H7 (cell line): Measurements from ENCODE around the gene GGACT. TPM values are rescaled to one million over a fixed set of nuclear protein-coding genes. Genes with fewer than 3 reads are reported as not detected.

ENCODE experiments used
- DNase-seq: peaks from one replicate; pipeline ENCODE4 v3.0.0; 2012
- H3K27me3 ChIP-seq: 2 replicates; pipeline ENCODE4 v1.6.0; 2011; ENCODE audit warnings: mild to moderate bottlenecking, low read length; ENCODE audit not compliant: control insufficient read depth, insufficient read depth
- H3K36me3 ChIP-seq: replicated peaks from 2 replicates; pipeline ENCODE4 v1.5.1; 2011; ENCODE audit warnings: low read length; ENCODE audit not compliant: control insufficient read depth, insufficient read depth
- H3K4me3 ChIP-seq: 2 replicates; pipeline ENCODE4 v1.5.1; 2011; ENCODE audit warnings: low read depth, mild to moderate bottlenecking, control low read depth, low read length, moderate library complexity; ENCODE audit not compliant: insufficient read depth
- total RNA-seq: library from RNA; depleted of rRNA; stranded (reverse); fragments of >200 nt; shearing (Covaris generic); gene quantifications from 2 replicates; pipeline ENCODE4 v1.2.3, GENCODE V29; 2014

Gene GGACT
- total RNA-seq, 1 experiment from 2014 or later: 3.0 TPM

GRCh38 chr13:100547791-100548201 is 40.8 kb downstream of the GGACT start:
- peak; percentile 26 for DNase-seq
- no peaks in the 10 kb centered on the region for H3K27me3 ChIP-seq
- no peaks in the 10 kb centered on the region for H3K36me3 ChIP-seq
- no peak overlapping the region for H3K4me3 ChIP-seq

- peak; percentile 48 for DNase-seq
- Histone ChIP-seq H3K4me3 (no peak overlapping the region), H3K27me3 (no peaks in the 10 kb centered on the region), H3K36me3 (no peaks in the 10 kb centered on the region)
These were observed 41.7 kb downstream of the GGACT start for GRCh38 chr13:100546713-100547405.

DNA sequence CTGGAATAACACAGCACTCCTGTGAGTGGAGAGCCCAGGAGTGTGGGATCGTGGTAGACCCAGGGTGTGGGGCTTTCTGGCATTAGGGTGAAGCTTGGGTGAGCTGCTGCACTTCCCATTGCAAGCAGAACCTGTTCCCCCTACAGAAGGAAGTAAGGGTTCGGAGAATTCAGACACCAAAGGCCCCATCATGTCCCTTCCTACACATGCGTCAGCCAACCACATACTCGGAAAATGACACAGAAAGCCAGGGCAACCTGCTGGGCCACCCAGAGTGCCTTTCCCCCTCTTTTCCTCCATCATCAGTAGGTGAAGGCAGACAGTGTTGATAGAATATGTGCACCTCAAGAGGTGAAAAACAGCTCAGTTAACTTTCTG is 42.9 kb downstream of the GGACT start:
- Histone ChIP-seq H3K27me3 (no peaks in the 10 kb centered on the region), H3K4me3 (no peak overlapping the region), H3K36me3 (no peaks in the 10 kb centered on the region)
- no peak for DNase-seq

- Histone ChIP-seq H3K36me3 (no peaks in the 10 kb centered on the region), H3K27me3 (no peaks in the 10 kb centered on the region), H3K4me3 (no peak overlapping the region)
- no peak for DNase-seq
These were observed 43.5 kb downstream of the GGACT start for GRCh38 chr13:100544866-100545683.

- Histone ChIP-seq H3K36me3 (no peaks in the 10 kb centered on the region), H3K27me3 (no peaks in the 10 kb centered on the region), H3K4me3 (no peak overlapping the region)
- DNase-seq: no peak
These were observed 44.6 kb downstream of the GGACT start for GRCh38 chr13:100543872-100544602.

- H3K36me3 ChIP-seq: no peaks in the 10 kb centered on the region
- no peak overlapping the region for H3K4me3 ChIP-seq
- DNase-seq: no peak
- H3K27me3 ChIP-seq: no peaks in the 10 kb centered on the region
These were observed 45.8 kb downstream of the GGACT start for GRCh38 chr13:100542826-100543156.

DNA sequence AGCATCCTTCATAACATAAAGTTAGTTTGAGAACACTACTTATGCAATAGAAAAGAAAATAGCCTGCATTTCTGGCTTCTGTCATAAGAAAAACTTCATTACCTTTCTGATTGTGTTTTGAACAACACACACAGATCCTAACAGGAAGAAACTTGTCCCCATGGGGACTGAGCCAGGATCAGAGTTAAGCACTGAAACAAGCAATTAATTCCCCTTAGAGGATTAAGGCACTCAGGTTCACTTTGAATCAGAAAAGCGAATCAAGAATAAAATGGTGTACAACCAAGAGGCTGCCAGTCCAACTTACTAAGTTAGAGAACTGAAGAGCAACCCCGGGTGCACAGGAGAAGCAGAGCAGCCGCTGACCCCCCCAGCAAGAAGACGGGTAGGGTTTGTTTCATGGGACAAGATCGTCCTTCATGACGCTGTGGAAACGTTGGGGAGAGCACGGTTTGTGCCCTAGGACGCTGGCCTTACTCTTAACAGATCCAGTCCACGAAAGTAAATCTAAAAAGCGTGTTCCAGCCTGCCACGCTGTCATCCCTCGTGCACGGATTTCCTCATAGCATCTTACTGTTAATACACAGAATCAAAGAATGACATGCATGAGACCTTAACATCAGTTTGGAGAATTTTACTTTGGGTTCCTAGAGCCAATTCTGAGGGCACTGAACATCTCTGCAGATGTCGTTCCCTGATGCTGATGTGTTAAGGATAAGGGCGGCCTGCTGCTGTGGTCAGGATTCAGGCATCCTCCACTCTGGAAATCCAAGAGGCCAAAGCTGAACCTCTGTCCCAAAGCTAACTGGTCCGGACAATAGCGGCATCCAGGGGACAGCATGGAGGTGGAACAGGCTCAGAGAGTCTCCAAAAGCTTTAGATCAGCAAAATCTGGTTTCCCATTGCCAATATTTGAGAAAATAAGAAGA is 46.4 kb downstream of the GGACT start:
- no peak for DNase-seq

GRCh38 chr13:100540621-100541020 is 48.0 kb downstream of the GGACT start:
- no peaks in the 10 kb centered on the region for H3K36me3 ChIP-seq
- no peak for DNase-seq

More for the DNA sequence above, 46.4 kb downstream of the GGACT start:
- Histone ChIP-seq H3K36me3 (no peaks in the 10 kb centered on the region), H3K27me3 (no peaks in the 10 kb centered on the region), H3K4me3 (no peak overlapping the region)

GRCh38 chr13:100537951-100538462 is 50.6 kb downstream of the GGACT start:
- no peaks in the 10 kb centered on the region for H3K36me3 ChIP-seq
- H3K4me3 ChIP-seq: no peak overlapping the region
- no peaks in the 10 kb centered on the region for H3K27me3 ChIP-seq
- no peak for DNase-seq

More at GRCh38 chr13:100540621-100541020, 48.0 kb downstream of the GGACT start:
- H3K4me3 ChIP-seq: no peak overlapping the region
- no peaks in the 10 kb centered on the region for H3K27me3 ChIP-seq

DNA sequence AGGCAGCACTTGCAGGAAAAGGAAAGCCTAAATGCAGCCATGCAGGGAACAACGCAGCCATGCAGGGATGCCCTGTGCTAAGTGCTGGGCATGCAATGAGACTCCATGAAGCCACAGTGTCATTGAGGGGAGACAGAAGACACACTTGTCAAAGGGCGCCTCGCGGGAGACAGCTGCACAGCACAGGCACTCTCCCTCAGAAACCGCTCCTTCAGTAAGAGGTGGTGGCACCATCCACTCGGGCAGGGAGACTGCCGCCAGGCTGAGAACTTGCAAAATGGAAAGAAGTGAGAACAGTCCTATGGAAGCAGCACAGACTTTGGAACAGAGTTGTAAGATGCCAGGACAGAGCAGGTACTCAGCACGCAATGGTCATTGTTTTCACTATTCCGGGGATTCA is 51.1 kb downstream of the GGACT start:
- no peak for DNase-seq
- no peaks in the 10 kb centered on the region for H3K27me3 ChIP-seq
- H3K4me3 ChIP-seq: no peak overlapping the region
- no peaks in the 10 kb centered on the region for H3K36me3 ChIP-seq

GRCh38 chr13:100536643-100537180 is 51.9 kb downstream of the GGACT start:
- no peak overlapping the region for H3K4me3 ChIP-seq
- no peaks in the 10 kb centered on the region for H3K27me3 ChIP-seq
- no peak for DNase-seq
- no peaks in the 10 kb centered on the region for H3K36me3 ChIP-seq

DNA sequence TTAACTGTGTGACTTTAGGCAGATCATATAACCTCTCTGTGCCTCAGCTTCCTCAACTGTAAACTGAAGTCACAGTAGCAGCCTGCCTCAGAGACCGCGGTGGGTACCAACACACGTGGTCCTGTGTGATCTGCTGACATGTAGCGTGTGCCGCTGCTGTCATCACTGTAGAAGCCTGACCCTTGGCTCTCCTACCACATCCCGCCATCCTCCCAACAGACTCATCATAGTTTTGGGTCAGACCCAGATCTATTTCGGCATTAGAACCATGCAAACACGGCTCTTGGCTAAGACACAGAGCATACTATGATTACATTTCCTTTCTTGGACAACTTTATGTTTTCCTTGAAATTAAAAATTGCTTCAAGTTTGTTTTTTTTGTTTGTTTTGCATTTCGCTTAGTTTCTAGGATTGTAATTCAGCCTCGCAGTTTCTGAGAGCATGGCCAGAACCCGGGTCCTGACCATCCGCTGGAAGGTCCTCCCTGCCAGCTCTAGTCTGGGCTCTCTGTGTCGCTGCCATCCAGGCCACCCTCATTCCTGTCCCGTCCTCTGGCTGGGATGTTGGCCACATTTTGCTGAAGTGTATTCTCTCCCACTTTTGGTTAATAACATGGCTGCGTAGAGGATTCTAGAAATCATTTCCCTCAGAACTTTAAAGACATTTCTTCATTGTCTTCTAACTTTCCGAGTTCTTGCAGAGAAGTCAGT is 53.0 kb downstream of the GGACT start:
- H3K27me3 ChIP-seq: no peaks in the 10 kb centered on the region
- no peaks in the 10 kb centered on the region for H3K36me3 ChIP-seq
- no peak overlapping the region for H3K4me3 ChIP-seq
- no peak for DNase-seq

DNA sequence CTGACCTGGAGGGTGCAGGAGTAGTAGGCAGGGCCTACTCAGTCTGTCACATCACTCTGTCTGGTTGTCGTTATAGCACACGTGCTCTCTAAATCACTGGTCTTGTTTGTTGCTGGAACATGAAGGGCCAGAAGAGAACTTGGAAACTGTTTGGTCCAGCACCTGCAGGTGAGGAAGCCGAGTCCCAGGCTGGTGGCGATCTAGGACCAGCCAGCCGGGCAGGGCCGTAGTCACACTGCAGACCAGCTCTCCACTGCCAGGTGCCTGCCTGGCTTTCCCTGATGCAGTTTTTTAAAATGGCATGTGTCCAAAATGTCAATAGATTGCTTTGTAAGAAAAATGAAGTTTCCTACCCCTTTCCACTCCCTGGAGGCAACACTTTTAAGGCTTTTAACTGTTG is 53.7 kb downstream of the GGACT start:
- no peaks in the 10 kb centered on the region for H3K36me3 ChIP-seq
- H3K4me3 ChIP-seq: no peak overlapping the region
- no peak for DNase-seq
- H3K27me3 ChIP-seq: no peaks in the 10 kb centered on the region
